HG02970 (cell line): Measurements from ENCODE around the gene CEACAM1.
"Not testable (repeated sequence)": the region's sequence is repeated elsewhere in the genome, so short reads cannot be mapped to it uniquely, and the experiment has no call there.

Experiments used
- ATAC-seq: cut with Tn5 transposase; IDR thresholded peaks from one replicate; pipeline ENCODE4 v1.9.1; 2021; ENCODE audit warnings: mild to moderate bottlenecking, moderate library complexity, moderate number of reproducible peaks; ENCODE audit not compliant: unreplicated experiment, low FRiP score

CEACAM1 gene

GRCh38 chr19:42549067-42549466 is 20.8 kb upstream of the CEACAM1 start:
- ATAC-seq, result not testable (repeated sequence)

GRCh38 chr19:42548552-42548951 is 20.3 kb upstream of the CEACAM1 start:
- no peak for ATAC-seq

GRCh38 chr19:42547929-42548328 is 19.6 kb upstream of the CEACAM1 start:
- ATAC-seq, result no peak

- no peak for ATAC-seq
Measured at GRCh38 chr19:42546831-42547500, 18.7 kb upstream of the CEACAM1 start.

- no peak for ATAC-seq
Measured at GRCh38 chr19:42544146-42544545, 15.9 kb upstream of the CEACAM1 start.

GRCh38 chr19:42542791-42543190 is 14.5 kb upstream of the CEACAM1 start:
- ATAC-seq, result no peak

GRCh38 chr19:42540071-42540553 is 11.8 kb upstream of the CEACAM1 start:
- no peak for ATAC-seq

GRCh38 chr19:42538841-42539709 is 10.8 kb upstream of the CEACAM1 start:
- ATAC-seq, result no peak

- not testable (repeated sequence) for ATAC-seq
Measured at GRCh38 chr19:42535276-42535675, 7.0 kb upstream of the CEACAM1 start.

- ATAC-seq, result no peak
Measured at GRCh38 chr19:42534391-42534790, 6.1 kb upstream of the CEACAM1 start.

- no peak for ATAC-seq
Measured at GRCh38 chr19:42532891-42533290, 4.6 kb upstream of the CEACAM1 start.

GRCh38 chr19:42531313-42531712 is 3.0 kb upstream of the CEACAM1 start:
- no peak for ATAC-seq

GRCh38 chr19:42529248-42529764 is 1.0 kb upstream of the CEACAM1 start:
- ATAC-seq, result no peak

- ATAC-seq, result no peak
Measured at GRCh38 chr19:42524943-42525342, 3.3 kb downstream of the CEACAM1 start.

GRCh38 chr19:42524250-42524649 is 4.0 kb downstream of the CEACAM1 start:
- no peak for ATAC-seq

GRCh38 chr19:42522262-42522661 is 6.0 kb downstream of the CEACAM1 start:
- not testable (repeated sequence) for ATAC-seq

- no peak for ATAC-seq
Measured at GRCh38 chr19:42521346-42522030, 6.8 kb downstream of the CEACAM1 start.

GRCh38 chr19:42519108-42519507 is 9.2 kb downstream of the CEACAM1 start:
- no peak for ATAC-seq

GRCh38 chr19:42516771-42517170 is 11.5 kb downstream of the CEACAM1 start:
- ATAC-seq, result no peak

GRCh38 chr19:42515241-42515832 is 12.9 kb downstream of the CEACAM1 start:
- ATAC-seq, result no peak
